Suprapubic skin (tissue), 4 donors: ENCODE data around the gene PKN2. TPM values are rescaled to one million over a fixed set of nuclear protein-coding genes. Genes with fewer than 3 reads are reported as not detected.

Experiments
- DNase-seq, 2 donors: peaks; one replicate each; pipeline ENCODE4 v3.0.0-alpha.2; 2019; ENCODE audit warnings: low spot score in 2 of 2
- H3K27ac ChIP-seq: fragments of 200-600 bp; sonication (generic); one replicate; pipeline ENCODE4 v1.5.1; 2019
- H3K27me3 ChIP-seq: fragments of 200-600 bp; sonication (generic); one replicate; pipeline ENCODE4 v1.5.1; 2019
- H3K36me3 ChIP-seq: fragments of 200-600 bp; sonication (generic); one replicate; pipeline ENCODE4 v1.5.1; 2019
- H3K4me1 ChIP-seq: fragments of 200-600 bp; sonication (generic); one replicate; pipeline ENCODE4 v1.5.1; 2019
- H3K4me3 ChIP-seq: fragments of 200-600 bp; sonication (generic); one replicate; pipeline ENCODE4 v1.5.1; 2019; ENCODE audit warnings: mild to moderate bottlenecking
- H3K9me3 ChIP-seq: fragments of 200-600 bp; sonication (generic); one replicate; pipeline ENCODE4 v1.5.1; 2019
- EP300 ChIP-seq: sonication (generic); formaldehyde crosslinking; IDR thresholded peaks from one replicate; pipeline ENCODE4 v1.6.1; 2017; ENCODE audit warnings: antibody characterized with exemption
- POLR2A ChIP-seq, 2 donors: fragments of 450-650 bp; IDR thresholded peaks; one replicate each; pipeline ENCODE4 v1.6.1; 2017; ENCODE audit warnings: antibody characterized with exemption in 2 of 2, mild to moderate bottlenecking in 2 of 2, moderate library complexity in 2 of 2
- POLR2AphosphoS5 ChIP-seq, 3 donors: sonication (generic); formaldehyde crosslinking; IDR thresholded peaks; one replicate each; pipeline ENCODE4 v1.6.1; 2017; ENCODE audit warnings: antibody characterized with exemption in 3 of 3
- WGBS: methylation state at CpG from one replicate; pipeline ENCODE4 v1.1.5; 2018; 5-methylcytosine and 5-hydroxymethylcytosine counted together
- total RNA-seq, 4 donors: library from RNA; depleted of rRNA; stranded (reverse); fragments of >200 nt; gene quantifications; one replicate each; pipeline ENCODE4 v1.1.0, GENCODE V29; 2016
- TF ChIP-seq, protein P1 (sequence below), 2 donors: fragments of 200-600 bp in 1 of 2; fragments of 450-650 bp in 1 of 2; sonication (generic) in 1 of 2; IDR thresholded peaks; one replicate each; pipeline ENCODE4 v1.5.1; 2016 to 2019; ENCODE audit warnings: antibody characterized with exemption in 2 of 2, mild to moderate bottlenecking in 1 of 2, moderate library complexity in 1 of 2

PKN2 gene
- total RNA-seq, 4 donors from 2014 or later: 17.7 to 68.2 (median 33.6) TPM

DNA sequence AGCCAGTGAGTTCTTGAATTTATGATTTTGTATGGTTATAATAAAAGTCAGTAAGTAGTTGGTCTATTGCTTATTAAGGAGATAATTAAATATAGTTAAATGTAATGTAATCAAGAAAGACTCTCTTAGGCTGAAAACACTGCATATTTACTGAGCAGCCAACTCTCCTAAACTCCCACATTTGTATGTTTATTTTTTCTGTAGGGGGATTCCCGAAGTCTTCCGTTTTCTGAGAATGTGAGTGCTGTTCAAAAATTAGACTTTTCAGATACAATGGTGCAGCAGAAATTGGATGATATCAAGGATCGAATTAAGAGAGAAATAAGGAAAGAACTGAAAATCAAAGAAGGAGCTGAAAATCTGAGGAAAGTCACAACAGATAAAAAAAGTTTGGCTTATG, 56.7 kb downstream of the PKN2 start:
- Histone ChIP-seq H3K27me3 (no peaks in the 10 kb centered on the region), H3K4me3 (no peak overlapping the region), H3K36me3 (peaks cover 10% of the 10 kb centered on the region), H3K27ac (no peak overlapping the region), H3K9me3 (peaks cover 7% of the 10 kb centered on the region), H3K4me1 (peaks cover 4% of the 10 kb centered on the region)
- no peak for DNase-seq
- 76% methylated on average over 3 of the region's 3 CpGs for WGBS
- TF ChIP-seq POLR2AphosphoS5 (IDR thresholded peaks at IDR 0.05): no peak
- no peak for TF ChIP-seq POLR2A (IDR thresholded peaks at IDR 0.05)
- TF ChIP-seq, protein P1, sequence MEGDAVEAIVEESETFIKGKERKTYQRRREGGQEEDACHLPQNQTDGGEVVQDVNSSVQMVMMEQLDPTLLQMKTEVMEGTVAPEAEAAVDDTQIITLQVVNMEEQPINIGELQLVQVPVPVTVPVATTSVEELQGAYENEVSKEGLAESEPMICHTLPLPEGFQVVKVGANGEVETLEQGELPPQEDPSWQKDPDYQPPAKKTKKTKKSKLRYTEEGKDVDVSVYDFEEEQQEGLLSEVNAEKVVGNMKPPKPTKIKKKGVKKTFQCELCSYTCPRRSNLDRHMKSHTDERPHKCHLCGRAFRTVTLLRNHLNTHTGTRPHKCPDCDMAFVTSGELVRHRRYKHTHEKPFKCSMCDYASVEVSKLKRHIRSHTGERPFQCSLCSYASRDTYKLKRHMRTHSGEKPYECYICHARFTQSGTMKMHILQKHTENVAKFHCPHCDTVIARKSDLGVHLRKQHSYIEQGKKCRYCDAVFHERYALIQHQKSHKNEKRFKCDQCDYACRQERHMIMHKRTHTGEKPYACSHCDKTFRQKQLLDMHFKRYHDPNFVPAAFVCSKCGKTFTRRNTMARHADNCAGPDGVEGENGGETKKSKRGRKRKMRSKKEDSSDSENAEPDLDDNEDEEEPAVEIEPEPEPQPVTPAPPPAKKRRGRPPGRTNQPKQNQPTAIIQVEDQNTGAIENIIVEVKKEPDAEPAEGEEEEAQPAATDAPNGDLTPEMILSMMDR (IDR thresholded peaks at IDR 0.05): no peak
- TF ChIP-seq EP300: no peak

DNA sequence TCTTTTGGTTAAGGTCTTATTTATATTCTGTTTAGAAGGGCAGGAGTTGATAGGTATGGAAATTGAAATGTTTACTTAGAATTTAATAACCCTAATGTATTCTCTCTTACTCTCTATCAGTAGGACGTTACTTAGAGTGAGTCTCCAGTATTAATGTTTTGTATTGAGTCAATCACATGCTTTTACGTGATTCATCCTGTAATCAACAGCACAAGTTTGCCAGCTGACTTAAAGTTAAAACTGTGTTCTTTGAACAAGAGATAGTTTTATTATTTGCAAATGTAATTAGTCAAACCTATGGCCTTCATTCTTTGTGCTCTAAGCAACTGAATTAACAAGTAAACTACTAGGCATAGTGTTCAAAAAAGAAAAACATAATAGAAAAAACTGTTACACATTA, 57.3 kb downstream of the PKN2 start:
- H3K4me1 ChIP-seq: peaks cover 4% of the 10 kb centered on the region
- H3K4me3 ChIP-seq: no peak overlapping the region
- H3K9me3 ChIP-seq: peaks cover 1% of the 10 kb centered on the region
- H3K36me3 ChIP-seq: peaks cover 10% of the 10 kb centered on the region
- WGBS: 55% methylated on average over 2 of the region's 2 CpGs
- DNase-seq: no peak
- no peaks in the 10 kb centered on the region for H3K27me3 ChIP-seq
- no peak for TF ChIP-seq POLR2AphosphoS5 (IDR thresholded peaks at IDR 0.05)
- TF ChIP-seq, protein P1 (IDR thresholded peaks at IDR 0.05): no peak
- TF ChIP-seq EP300: no peak
- TF ChIP-seq POLR2A (IDR thresholded peaks at IDR 0.05): no peak
- H3K27ac ChIP-seq: no peak overlapping the region

DNA sequence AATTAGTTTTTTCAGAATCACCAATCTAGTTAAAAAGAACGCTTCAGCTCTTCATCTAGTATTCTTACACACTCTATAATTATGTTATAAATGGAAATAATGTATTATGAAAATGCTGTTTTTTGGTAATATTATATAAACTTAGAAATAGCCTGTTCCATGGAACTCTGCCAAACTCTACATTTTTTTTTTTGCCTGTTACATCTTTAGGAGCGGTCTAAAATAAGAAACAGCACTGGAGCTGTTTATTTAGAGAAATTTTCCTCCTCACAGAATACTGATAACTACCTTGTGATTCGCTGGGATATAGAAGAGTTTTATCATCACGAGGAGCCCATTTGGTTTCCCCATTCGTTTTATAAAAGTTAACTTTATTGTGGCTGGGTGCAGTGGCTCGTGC, 58.5 kb downstream of the PKN2 start:
- Histone ChIP-seq H3K9me3 (no peaks in the 10 kb centered on the region), H3K4me3 (no peak overlapping the region), H3K36me3 (peaks cover 10% of the 10 kb centered on the region), H3K4me1 (peaks cover 4% of the 10 kb centered on the region), H3K27me3 (no peaks in the 10 kb centered on the region), H3K27ac (no peak overlapping the region)
- WGBS: 80% methylated on average over 6 of the region's 6 CpGs
- no peak for DNase-seq
- no peak for TF ChIP-seq POLR2AphosphoS5 (IDR thresholded peaks at IDR 0.05)
- TF ChIP-seq, protein P1 (IDR thresholded peaks at IDR 0.05): no peak
- TF ChIP-seq EP300: no peak
- no peak for TF ChIP-seq POLR2A (IDR thresholded peaks at IDR 0.05)

GRCh38 chr1:88744142-88744541, 60.1 kb downstream of the PKN2 start:
- WGBS: 97% methylated on average over 3 of the region's 3 CpGs
- no peaks in the 10 kb centered on the region for H3K27me3 ChIP-seq
- H3K36me3 ChIP-seq: peaks cover 10% of the 10 kb centered on the region
- H3K9me3 ChIP-seq: no peaks in the 10 kb centered on the region
- H3K27ac ChIP-seq: no peak overlapping the region
- TF ChIP-seq, protein P1 (IDR thresholded peaks at IDR 0.05): no peak
- TF ChIP-seq EP300: no peak
- no peak for TF ChIP-seq POLR2A (IDR thresholded peaks at IDR 0.05)
- no peak for TF ChIP-seq POLR2AphosphoS5 (IDR thresholded peaks at IDR 0.05)
- no peak for DNase-seq
- H3K4me3 ChIP-seq: no peak overlapping the region
- H3K4me1 ChIP-seq: peaks cover 4% of the 10 kb centered on the region

DNA sequence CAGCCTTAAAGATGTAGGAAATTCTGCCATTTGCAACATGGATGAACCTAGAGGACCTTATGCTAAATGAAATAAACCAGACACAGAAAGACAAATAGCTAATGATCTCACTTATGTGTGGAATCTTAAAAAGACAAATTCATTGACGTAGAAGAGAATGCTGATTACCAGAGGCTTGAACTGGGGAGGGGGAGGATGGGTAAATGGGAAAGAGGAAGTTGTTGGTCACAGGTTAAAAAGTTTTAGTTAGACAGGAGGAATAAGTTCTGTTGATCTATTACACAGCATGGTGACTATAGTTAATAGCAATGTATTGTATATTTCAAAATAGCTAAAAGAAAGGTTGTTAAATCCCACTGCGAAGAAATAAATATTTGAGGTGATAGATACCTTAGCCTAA, 62.8 kb downstream of the PKN2 start:
- no peak for TF ChIP-seq POLR2AphosphoS5 (IDR thresholded peaks at IDR 0.05)
- TF ChIP-seq, protein P1 (IDR thresholded peaks at IDR 0.05): no peak
- no peak for TF ChIP-seq EP300
- TF ChIP-seq POLR2A (IDR thresholded peaks at IDR 0.05): no peak
- no peaks in the 10 kb centered on the region for H3K4me1 ChIP-seq
- H3K9me3 ChIP-seq: no peaks in the 10 kb centered on the region
- no peak for DNase-seq
- H3K27me3 ChIP-seq: no peaks in the 10 kb centered on the region
- H3K4me3 ChIP-seq: no peak overlapping the region
- H3K36me3 ChIP-seq: peaks cover 10% of the 10 kb centered on the region
- 95% methylated on average over 2 of the region's 2 CpGs for WGBS
- no peak overlapping the region for H3K27ac ChIP-seq
